IMR-90 (cell line): Measurements from ENCODE around the gene PRSS16. TPM values are rescaled to one million over a fixed set of nuclear protein-coding genes. Genes with fewer than 3 reads are reported as not detected.

Experiments
- ATAC-seq: fragments of 200-7000 bp; cut with Tn5 transposase; 2 replicates; pipeline ENCODE4 v1.9.1; 2020; ENCODE audit warnings: low read depth, mild to moderate bottlenecking, moderate library complexity
- BruUV-seq: library from RNA; stranded (reverse); fragments of 400-500 nt; replicated peaks from 2 replicates; lab custom pipeline; 2021; lab: Mats Ljungman, UMichigan
- CTCF ChIA-PET: fragments of 300-600 bp; formaldehyde crosslinking; extraction: SDS; loops from one replicate; lab custom pipeline; 2021; ENCODE audit warnings: antibody characterized with exemption; lab: Yijun Ruan, JAX
- POLR2A ChIA-PET: fragments of 300-600 bp; sonication (Branson Sonifier 250); formaldehyde crosslinking; loops from one replicate; lab custom pipeline; 2022; ENCODE audit warnings: antibody characterized with exemption; ENCODE audit not compliant: unreplicated experiment; lab: Charles Lee
- DNase-seq: peaks from one replicate; pipeline ENCODE4 v3.0.0; 2013
- H2AFZ ChIP-seq: replicated peaks from 2 replicates; pipeline ENCODE3; 2013; ENCODE audit warnings: low read length, mild to moderate bottlenecking; ENCODE audit not compliant: poor library complexity
- H2AK5ac ChIP-seq: 2 replicates; pipeline ENCODE4 v1.6.1; 2013; ENCODE audit warnings: low read depth, low read length, inconsistent platforms
- H2AK9ac ChIP-seq: replicated peaks from 2 replicates; pipeline ENCODE3; 2013; ENCODE audit warnings: mild to moderate bottlenecking, low read depth, low read length, moderate library complexity; ENCODE audit not compliant: poor library complexity
- H2BK120ac ChIP-seq: 2 replicates; pipeline ENCODE4 v1.6.1; 2013; ENCODE audit warnings: low read depth, low read length, inconsistent platforms
- H2BK15ac ChIP-seq: 3 replicates; pipeline ENCODE4 v1.6.1; 2013; ENCODE audit warnings: low read depth, low read length, inconsistent platforms
- H2BK20ac ChIP-seq: 2 replicates; pipeline ENCODE4 v1.6.1; 2013; ENCODE audit warnings: low read depth, mild to moderate bottlenecking, inconsistent platforms, low read length, moderate library complexity
- H2BK5ac ChIP-seq: 2 replicates; pipeline ENCODE4 v1.6.1; 2013; ENCODE audit warnings: mild to moderate bottlenecking, low read depth, low read length, inconsistent platforms; ENCODE audit not compliant: poor library complexity, severe bottlenecking
- H3K14ac ChIP-seq: replicated peaks from 2 replicates; pipeline ENCODE4 v1.6.1; 2013; ENCODE audit warnings: low read depth, low read length, inconsistent platforms
- H3K18ac ChIP-seq: 2 replicates; pipeline ENCODE4 v1.6.1; 2013; ENCODE audit warnings: low read depth, low read length, control low read depth
- H3K23ac ChIP-seq: 2 replicates; pipeline ENCODE4 v1.6.1; 2013; ENCODE audit warnings: low read depth, low read length, inconsistent platforms
- H3K27ac ChIP-seq: 2 replicates; pipeline ENCODE4 v1.5.1; 2013; ENCODE audit warnings: mild to moderate bottlenecking, control low read depth, low read length; ENCODE audit not compliant: insufficient read depth
- H3K27me3 ChIP-seq: 2 replicates; pipeline ENCODE4 v1.6.1; 2013; ENCODE audit warnings: low read length; ENCODE audit not compliant: control insufficient read depth, insufficient read depth
- H3K36me3 ChIP-seq: 2 replicates; pipeline ENCODE4 v1.6.1; 2013; ENCODE audit warnings: low read length, mixed read lengths; ENCODE audit not compliant: control insufficient read depth, insufficient read depth
- H3K4ac ChIP-seq: 2 replicates; pipeline ENCODE4 v1.6.1; 2013; ENCODE audit warnings: low read depth, low read length, inconsistent platforms
- H3K4me1 ChIP-seq: 2 replicates; pipeline ENCODE4 v1.6.1; 2013; ENCODE audit warnings: low read length, mixed read lengths; ENCODE audit not compliant: control insufficient read depth, insufficient read depth
- H3K4me2 ChIP-seq: 2 replicates; pipeline ENCODE4 v1.6.1; 2013; ENCODE audit warnings: low read depth, mild to moderate bottlenecking, control low read depth, low read length, moderate library complexity
- H3K4me3 ChIP-seq: 2 replicates; pipeline ENCODE4 v1.5.1; 2013; ENCODE audit warnings: low read depth, mild to moderate bottlenecking, control low read depth, low read length, moderate library complexity; ENCODE audit not compliant: insufficient read depth
- H3K56ac ChIP-seq: 2 replicates; pipeline ENCODE4 v1.6.1; 2013; ENCODE audit warnings: low read length, inconsistent platforms; ENCODE audit not compliant: insufficient read depth; ENCODE audit errors: extremely low read depth
- H3K79me1 ChIP-seq, 2 experiments: 2 replicates each; pipeline ENCODE4 v1.6.1; 2013; ENCODE audit warnings: low read length in 2 of 2, inconsistent platforms in 1 of 2, low read depth in 1 of 2
- H3K9ac ChIP-seq: 2 replicates; pipeline ENCODE4 v1.6.1; 2013; ENCODE audit warnings: low read depth, low read length, control low read depth
- H3K9me1 ChIP-seq: 2 replicates; pipeline ENCODE4 v1.6.1; 2013; ENCODE audit warnings: low read length, inconsistent platforms; ENCODE audit not compliant: insufficient read depth
- H3K9me3 ChIP-seq: 2 replicates; pipeline ENCODE4 v1.6.1; 2013; ENCODE audit warnings: low read length; ENCODE audit not compliant: control insufficient read depth, insufficient read depth
- H4K20me1 ChIP-seq: 2 replicates; pipeline ENCODE4 v1.6.1; 2013; ENCODE audit warnings: low read length, inconsistent platforms; ENCODE audit not compliant: insufficient read depth
- H4K5ac ChIP-seq: 2 replicates; pipeline ENCODE4 v1.6.1; 2013; ENCODE audit warnings: mild to moderate bottlenecking, low read depth, low read length, control low read depth
- H4K8ac ChIP-seq, 2 experiments: 2 replicates each; pipeline ENCODE4 v1.6.1; 2013; ENCODE audit warnings: low read depth in 2 of 2, low read length in 2 of 2, control low read depth in 1 of 2, inconsistent platforms in 1 of 2
- H4K91ac ChIP-seq: 2 replicates; pipeline ENCODE4 v1.6.1; 2013; ENCODE audit warnings: low read depth, low read length, inconsistent platforms; ENCODE audit not compliant: insufficient read depth
- BHLHE40 ChIP-seq: fragments of 150-350 bp; IDR thresholded peaks from 2 replicates; pipeline ENCODE4 v1.6.1; 2016; ENCODE audit warnings: mild to moderate bottlenecking, low read depth, low read length
- CEBPB ChIP-seq: IDR thresholded peaks from 2 replicates; pipeline ENCODE4 v1.6.1; 2012; ENCODE audit warnings: low read depth, low read length, improper control_type of control experiment
- CHD1 ChIP-seq: IDR thresholded peaks from 2 replicates; pipeline ENCODE4 v1.6.1; 2012; ENCODE audit warnings: low read depth, low read length, improper control_type of control experiment
- ELK1 ChIP-seq: fragments of 150-350 bp; IDR thresholded peaks from 2 replicates; pipeline ENCODE4 v1.6.1; 2016; ENCODE audit warnings: low read depth, mild to moderate bottlenecking, low read length, moderate library complexity, borderline replicate concordance
- FOS ChIP-seq: fragments of 150-350 bp; IDR thresholded peaks from 2 replicates; pipeline ENCODE4 v1.6.1; 2016; ENCODE audit warnings: low read depth, low read length
- MAFK ChIP-seq: IDR thresholded peaks from 2 replicates; pipeline ENCODE4 v1.6.1; 2012; ENCODE audit warnings: low read depth, low read length, improper control_type of control experiment
- MAZ ChIP-seq: IDR thresholded peaks from 2 replicates; pipeline ENCODE4 v1.6.1; 2012; ENCODE audit warnings: low read depth, mild to moderate bottlenecking, low read length, improper control_type of control experiment, moderate library complexity, borderline replicate concordance
- MXI1 ChIP-seq: IDR thresholded peaks from 2 replicates; pipeline ENCODE4 v1.6.1; 2012; ENCODE audit warnings: low read depth, mild to moderate bottlenecking, low read length, moderate library complexity, borderline replicate concordance
- NFE2L2 ChIP-seq: fragments of 150-350 bp; IDR thresholded peaks from 2 replicates; pipeline ENCODE4 v1.6.1; 2016; ENCODE audit warnings: low read depth, mild to moderate bottlenecking, low read length
- POLR2A ChIP-seq: IDR thresholded peaks from 2 replicates; pipeline ENCODE4 v1.6.1; 2012; ENCODE audit warnings: mild to moderate bottlenecking, low read depth, low read length
- RCOR1 ChIP-seq: IDR thresholded peaks from 2 replicates; pipeline ENCODE4 v1.6.1; 2012; ENCODE audit warnings: mild to moderate bottlenecking, low read length, improper control_type of control experiment; ENCODE audit not compliant: insufficient replicate concordance
- RFX5 ChIP-seq: IDR thresholded peaks from 2 replicates; pipeline ENCODE4 v1.8.0; 2012; ENCODE audit warnings: low read depth, mild to moderate bottlenecking, low read length, moderate library complexity
- SMC3 ChIP-seq: fragments of 150-350 bp; IDR thresholded peaks from 2 replicates; pipeline ENCODE4 v1.6.1; 2016; ENCODE audit warnings: low read depth, mild to moderate bottlenecking, antibody characterized with exemption, low read length, moderate library complexity
- WGBS, 2 experiments: methylation state at CpG; one replicate each; pipeline versions ENCODE4 v1.1.5 to v1.1.7; 2013; ENCODE audit warnings: missing lambda C conversion rate in 2 of 2; ENCODE audit not compliant: insufficient read length in 1 of 2; ENCODE audit errors: extremely low coverage in 2 of 2; 5-methylcytosine and 5-hydroxymethylcytosine counted together
- dilution Hi-C: fragments of 300-500 bp; cut with HindIII; formaldehyde crosslinking; loops from one replicate; pipeline ENCODE4 v1.14.3; 2018; ENCODE audit warnings: low sequenced_read_pairs; ENCODE audit not compliant: unreplicated experiment
- in situ Hi-C: fragments of 300-500 bp; cut with MboI; formaldehyde crosslinking; loops from 3 replicates; pipeline ENCODE4 v1.14.3; 2019; ENCODE audit warnings: low sequenced_read_pairs, inconsistent platforms, mixed read lengths
- intact Hi-C: fragments of 100-400 bp; cut with micrococcal nuclease; formaldehyde crosslinking; loops from 2 replicates; pipeline ENCODE4 v1.10.0; 2022
- polyA plus RNA-seq, 3 experiments: library from polyadenylated mRNA; depleted of rRNA; stranded (reverse); fragments of >200 nt; gene quantifications; 2 replicates each; pipeline ENCODE4 v1.2.3, GENCODE V29; 2012; ENCODE audit warnings: low replicate concordance in 1 of 3
- total RNA-seq: library from RNA; depleted of rRNA; stranded (reverse); fragments of >200 nt; gene quantifications from 2 replicates; pipeline ENCODE4 v1.2.3, GENCODE V29; 2012
- TF ChIP-seq, protein P1 (sequence below): fragments of 150-350 bp; IDR thresholded peaks from 2 replicates; pipeline ENCODE4 v1.6.1; 2017; ENCODE audit warnings: mild to moderate bottlenecking, antibody characterized with exemption, low read length, low read depth

The PRSS16 gene
- total and polyA plus RNA-seq, 2 of the 4 experiments (the other 2 are of a cell fraction) = 0.39 TPM; not detected in 1

DNA sequence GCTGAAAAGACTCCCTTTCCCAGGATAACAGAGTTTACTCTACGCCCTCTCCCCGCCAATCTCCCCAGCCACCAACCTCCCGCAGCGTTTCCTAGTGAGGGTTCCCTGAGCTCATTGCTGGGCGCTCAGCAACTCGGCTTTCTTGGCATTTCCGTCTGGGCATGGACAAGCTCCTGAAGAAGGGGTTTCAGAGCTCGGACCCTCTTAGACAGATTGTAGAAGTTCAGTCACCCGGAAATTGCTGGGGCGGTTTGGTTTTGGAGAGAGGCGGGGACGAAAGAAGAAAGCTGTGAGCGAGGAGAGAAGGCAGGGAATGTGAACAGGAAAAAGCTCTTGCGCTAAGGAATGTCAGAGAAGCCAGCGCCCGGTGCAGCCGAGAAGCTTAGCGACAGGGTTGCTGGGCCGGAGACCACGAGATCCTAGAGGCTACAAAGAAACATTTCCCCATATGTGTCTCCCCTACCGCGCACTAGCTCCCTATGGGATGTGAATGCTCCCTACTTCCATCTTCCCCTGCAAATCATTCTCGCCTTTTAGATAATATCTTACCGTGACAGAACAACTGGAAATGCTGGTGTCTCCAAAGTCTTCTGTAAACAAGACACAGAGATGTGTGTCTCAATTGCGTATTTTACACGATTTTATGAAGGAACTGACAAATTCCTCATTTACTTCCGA lies 48.7 kb downstream of the PRSS16 start (continued):
- no peak for TF ChIP-seq SMC3

- dilution Hi-C loops (no loop called here), intact Hi-C loops (loop anchor here (5.0 to 10.0 kb wide), 4 partner anchors 60 to 597 kb away; a partner anchor contains a TSS), in situ Hi-C loops (no loop called here)
- Histone ChIP-seq H3K56ac (no peak overlapping the region), H4K91ac (no peak overlapping the region), H3K14ac (no peak overlapping the region), H3K27me3 (no peaks in the 10 kb centered on the region; the same call in 1 of the 2 replicates), H2BK20ac (no peak overlapping the region), H2BK5ac (no peak overlapping the region), H3K9me1 (no peaks in the 10 kb centered on the region), H3K9me3 (no peaks in the 10 kb centered on the region), H4K5ac (no peak overlapping the region), H2BK120ac (no peak overlapping the region), H3K9ac (no peak overlapping the region), H3K4me2 (peak overlapping the region; percentile 26), H3K4me1 (no peaks in the 10 kb centered on the region), H3K4me3 (peak overlapping the region; percentile 20; the same call in 1 of the 2 replicates), H3K4ac (no peak overlapping the region), H3K36me3 (no peaks in the 10 kb centered on the region), H3K27ac (no peak overlapping the region), H3K18ac (no peak overlapping the region), H2BK15ac (no peak overlapping the region), H2AFZ (no peak overlapping the region), H2AK5ac (no peak overlapping the region), H3K23ac (no peak overlapping the region), H4K20me1 (no peaks in the 10 kb centered on the region), H3K79me1 (no peaks in the 10 kb centered on the region), H2AK9ac (no peak overlapping the region), H4K8ac (no peak overlapping the region)
- CTCF ChIA-PET = no interaction called here
- no peak for DNase-seq
- POLR2A ChIA-PET = no interaction called here
- no TSS peak for BruUV-seq
- no CpG with 5 or more reads among the region's 7 CpGs for WGBS, 2 experiments
- no peak for ATAC-seq
- TF ChIP-seq MXI1 (no peak), POLR2A (no peak), ELK1 (no peak), RCOR1 (no peak), SMC3 (no peak), MAZ (no peak), MAFK (no peak), CHD1 (no peak), FOS (no peak), NFE2L2 (no peak), BHLHE40 (no peak), RFX5 (no peak), CEBPB (no peak)
- TF ChIP-seq, protein P1, sequence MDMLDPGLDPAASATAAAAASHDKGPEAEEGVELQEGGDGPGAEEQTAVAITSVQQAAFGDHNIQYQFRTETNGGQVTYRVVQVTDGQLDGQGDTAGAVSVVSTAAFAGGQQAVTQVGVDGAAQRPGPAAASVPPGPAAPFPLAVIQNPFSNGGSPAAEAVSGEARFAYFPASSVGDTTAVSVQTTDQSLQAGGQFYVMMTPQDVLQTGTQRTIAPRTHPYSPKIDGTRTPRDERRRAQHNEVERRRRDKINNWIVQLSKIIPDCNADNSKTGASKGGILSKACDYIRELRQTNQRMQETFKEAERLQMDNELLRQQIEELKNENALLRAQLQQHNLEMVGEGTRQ = no peak
Observed at GRCh38 chr6:27297484-27297856, 50.0 kb downstream of the PRSS16 start.
